ENCODE results near the gene SMOC2.
"Not testable (repeated sequence)": the region's sequence is repeated elsewhere in the genome, so short reads cannot be mapped to it uniquely, and the experiment has no call there.

The SMOC2 gene

DNA sequence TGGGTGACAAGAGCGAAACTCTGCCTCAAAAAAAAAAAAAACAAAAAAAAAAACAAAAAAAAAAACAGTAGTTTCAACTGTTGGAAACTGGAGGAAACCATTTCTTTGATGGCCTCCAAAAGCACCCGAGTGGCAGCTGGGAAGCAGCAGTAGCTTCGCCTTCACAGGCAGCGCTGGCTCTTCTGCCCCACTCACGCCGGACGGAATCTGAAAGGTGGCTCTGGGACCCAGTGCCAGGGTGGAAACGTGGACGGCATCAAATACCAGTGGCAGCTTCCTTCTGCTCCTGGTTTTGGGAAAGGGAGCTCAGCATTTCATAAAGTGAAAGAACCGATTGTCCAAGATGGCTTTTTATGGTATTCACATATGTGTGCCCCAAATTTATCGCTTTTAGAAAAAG, 159.4 kb downstream of the SMOC2 start:
- DNase-seq (ENCODE audit: low read depth in 2 of 2) = no peak

DNA sequence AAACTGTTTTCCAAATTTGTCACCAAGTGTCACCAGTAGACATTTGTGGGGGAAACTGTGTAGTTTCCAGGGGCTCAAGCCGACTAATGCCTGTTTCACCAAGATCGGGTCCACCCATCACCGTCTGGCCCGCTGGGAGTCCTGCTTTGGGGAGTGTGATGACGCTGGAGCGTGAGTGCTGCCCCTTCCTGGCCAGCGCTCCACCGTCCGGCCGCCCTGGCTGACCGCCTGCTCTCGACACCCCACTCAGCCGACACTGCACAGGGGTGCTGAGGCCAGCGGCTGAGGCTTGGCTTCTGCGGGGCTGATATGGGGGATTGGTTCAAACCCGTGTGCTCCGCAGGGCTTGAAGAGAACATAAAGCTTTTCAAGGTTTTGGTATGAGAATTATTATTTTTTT, 160.1 kb downstream of the SMOC2 start:
- no peak for DNase-seq (ENCODE audit: low read depth in 2 of 2)

DNA sequence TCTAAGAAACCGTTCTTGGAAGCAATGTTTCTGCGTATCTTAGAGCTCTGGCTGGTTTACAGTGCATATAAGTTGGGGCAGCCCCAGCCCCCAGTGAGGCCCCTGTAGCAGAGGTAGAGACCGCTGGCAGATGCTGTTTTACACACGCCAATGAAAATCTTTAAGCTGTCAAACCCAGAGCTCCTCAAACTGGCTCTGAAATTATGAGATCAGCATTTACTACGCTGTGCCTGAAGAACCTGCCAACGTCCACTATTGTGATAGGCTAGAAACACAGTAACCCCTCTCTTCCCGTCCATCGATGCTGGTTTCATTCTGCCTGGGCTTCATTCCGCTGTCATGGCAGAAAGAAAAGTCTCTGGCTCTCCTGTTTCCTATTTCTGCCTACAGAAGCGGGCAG, 160.6 kb downstream of the SMOC2 start:
- no peak for DNase-seq (ENCODE audit: low read depth in 2 of 2)

- no peak for DNase-seq (ENCODE audit: low read depth in 2 of 2)
Measured at GRCh38 chr6:168602576-168602975, 161.6 kb downstream of the SMOC2 start.

DNA sequence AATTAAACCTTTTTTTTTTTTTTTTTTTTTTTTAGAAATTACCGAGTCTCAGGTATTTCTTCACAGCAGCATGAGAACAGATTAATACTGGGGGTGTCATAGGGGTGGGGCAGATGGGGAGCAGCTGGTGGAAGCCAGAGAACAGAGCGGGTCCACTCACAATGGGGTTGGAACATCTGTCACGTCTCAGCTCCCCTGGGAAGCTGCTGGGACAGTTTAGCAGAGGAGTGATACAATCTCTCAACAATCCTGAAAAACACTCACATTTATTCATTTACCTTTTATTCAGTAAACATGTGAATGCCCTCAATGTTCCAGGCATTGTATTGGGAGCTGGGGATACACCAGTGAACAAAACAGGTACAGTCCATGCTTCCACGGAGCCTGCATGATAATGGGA, 162.2 kb downstream of the SMOC2 start:
- no peak for DNase-seq (ENCODE audit: low read depth in 2 of 2)

- DNase-seq (ENCODE audit: low read depth in 2 of 2) = no peak
Measured at GRCh38 chr6:168605964-168606363, 165.0 kb downstream of the SMOC2 start.

DNA sequence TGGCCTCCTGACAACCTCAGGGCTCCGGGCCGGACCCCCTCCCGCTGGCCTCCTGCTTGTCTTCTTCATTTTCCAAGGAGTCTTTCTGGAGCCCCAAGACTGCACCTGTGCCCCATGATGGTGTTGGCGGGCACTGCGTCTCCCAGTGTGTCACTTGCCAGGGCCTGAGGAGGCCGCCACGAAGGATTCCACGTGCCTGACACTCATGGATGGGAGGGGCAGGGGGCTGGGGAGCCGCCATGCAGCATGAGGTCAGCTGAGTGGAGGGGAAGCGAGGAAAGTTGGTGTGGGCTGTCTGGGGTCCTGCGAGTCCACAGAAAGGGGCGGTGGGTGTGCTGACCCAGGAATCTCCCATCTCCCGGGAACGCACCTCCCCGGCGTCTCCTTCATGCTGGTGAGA, 165.7 kb downstream of the SMOC2 start:
- no peak for DNase-seq (ENCODE audit: low read depth in 2 of 2)

DNA sequence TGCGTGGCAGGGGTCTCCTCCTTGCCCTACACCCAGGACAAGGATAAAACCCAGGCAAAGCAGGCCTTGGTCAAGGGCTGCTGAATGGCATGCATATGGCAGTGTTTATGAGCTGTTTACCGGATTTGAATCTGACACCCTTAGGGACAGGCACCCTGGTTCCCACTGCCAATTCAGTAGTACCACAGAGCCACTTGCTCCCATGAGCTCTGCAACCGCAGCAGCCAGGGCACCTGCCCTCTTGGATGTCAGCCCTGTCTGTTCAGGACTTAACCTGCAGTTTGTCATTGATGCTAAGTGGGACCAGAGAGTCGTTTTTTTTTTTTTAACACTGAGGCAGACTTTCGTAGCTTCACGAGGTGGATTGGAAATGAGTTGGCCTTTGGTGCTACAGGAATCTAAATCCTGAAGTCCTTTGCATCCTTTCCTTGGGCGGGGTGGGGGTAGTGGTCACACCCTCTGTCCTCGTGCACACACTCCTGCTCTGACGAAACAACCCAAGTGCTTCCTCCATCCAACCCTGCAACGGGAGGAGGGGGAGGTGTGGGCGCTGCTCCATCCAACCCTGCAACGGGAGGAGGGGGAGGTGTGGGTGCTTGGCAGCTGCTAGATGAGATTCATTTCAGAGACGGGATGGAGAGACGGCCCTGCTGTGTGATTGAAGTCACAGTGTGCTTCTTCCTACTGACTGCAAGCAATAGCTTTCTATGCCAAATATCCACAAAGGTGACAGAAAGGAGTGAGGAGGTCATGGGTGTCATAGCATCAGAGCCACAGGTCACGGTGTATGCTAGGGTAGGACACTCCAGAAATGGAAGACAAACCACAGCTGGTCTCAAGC, 166.5 kb downstream of the SMOC2 start:
- no peak for DNase-seq (ENCODE audit: low read depth in 2 of 2)

GRCh38 chr6:168608113-168608400, 167.1 kb downstream of the SMOC2 start:
- no peak for DNase-seq (ENCODE audit: low read depth in 2 of 2)

GRCh38 chr6:168609026-168609685, 168.2 kb downstream of the SMOC2 start:
- DNase-seq (ENCODE audit: low read depth in 2 of 2) = no peak

- DNase-seq (ENCODE audit: low read depth in 2 of 2) = no peak
Measured at GRCh38 chr6:168609914-168610490, 169.0 kb downstream of the SMOC2 start.

GRCh38 chr6:168610966-168611365, 170.0 kb downstream of the SMOC2 start:
- not testable (repeated sequence) for DNase-seq (ENCODE audit: low read depth in 2 of 2)

GRCh38 chr6:168611691-168612090, 170.7 kb downstream of the SMOC2 start:
- no peak for DNase-seq (ENCODE audit: low read depth in 2 of 2)

- DNase-seq (ENCODE audit: low read depth in 2 of 2) = no peak
Measured at GRCh38 chr6:168612586-168612985, 171.6 kb downstream of the SMOC2 start.

- DNase-seq (ENCODE audit: low read depth in 2 of 2) = no peak
Measured at GRCh38 chr6:168615837-168616236, 174.9 kb downstream of the SMOC2 start.

DNA sequence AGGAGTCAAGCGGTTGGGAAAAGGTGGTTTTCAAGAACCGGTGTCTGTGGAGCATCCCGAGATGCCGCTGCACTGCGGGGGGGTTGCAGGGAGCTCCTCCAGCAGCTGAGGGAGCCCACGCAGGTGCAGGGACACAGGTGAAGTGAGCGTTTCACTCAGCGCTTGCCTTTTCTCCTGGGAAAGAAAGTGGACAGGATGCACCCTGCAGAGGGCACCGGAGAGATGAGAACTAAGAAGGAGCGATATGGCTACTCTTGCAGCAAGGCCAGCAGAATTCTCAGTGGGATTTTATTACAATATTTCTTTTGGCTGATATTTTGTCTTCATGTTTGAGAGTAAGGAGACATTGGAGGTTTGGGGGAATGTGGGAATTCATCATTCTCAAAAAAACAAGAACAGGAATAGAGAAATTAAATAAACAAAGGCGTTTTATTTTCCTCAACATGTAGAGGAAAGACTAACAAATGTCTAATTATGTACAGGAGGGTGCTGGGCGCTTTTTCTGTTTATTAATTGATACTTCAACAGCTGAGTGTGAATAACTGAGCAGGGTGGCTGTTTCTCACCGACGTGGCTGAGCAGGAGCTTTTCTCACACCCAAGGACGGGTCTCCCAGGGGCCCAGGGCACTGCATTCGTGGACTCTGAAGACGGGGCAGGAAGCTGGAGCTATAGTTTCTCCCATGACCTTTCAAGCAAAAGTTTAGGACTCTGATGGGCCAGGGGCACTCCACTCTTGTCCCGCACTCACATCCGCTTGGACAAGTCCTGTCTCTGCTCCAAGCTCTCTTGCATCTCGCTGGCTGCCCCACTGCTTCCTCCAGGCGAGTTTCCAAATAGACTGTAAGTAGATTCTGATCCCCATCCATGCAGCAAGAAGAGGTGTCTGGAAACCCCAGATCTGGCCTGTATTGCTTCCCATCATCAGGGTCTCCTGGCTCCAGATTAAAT, 176.1 kb downstream of the SMOC2 start:
- no peak for DNase-seq (ENCODE audit: low read depth in 2 of 2)

DNA sequence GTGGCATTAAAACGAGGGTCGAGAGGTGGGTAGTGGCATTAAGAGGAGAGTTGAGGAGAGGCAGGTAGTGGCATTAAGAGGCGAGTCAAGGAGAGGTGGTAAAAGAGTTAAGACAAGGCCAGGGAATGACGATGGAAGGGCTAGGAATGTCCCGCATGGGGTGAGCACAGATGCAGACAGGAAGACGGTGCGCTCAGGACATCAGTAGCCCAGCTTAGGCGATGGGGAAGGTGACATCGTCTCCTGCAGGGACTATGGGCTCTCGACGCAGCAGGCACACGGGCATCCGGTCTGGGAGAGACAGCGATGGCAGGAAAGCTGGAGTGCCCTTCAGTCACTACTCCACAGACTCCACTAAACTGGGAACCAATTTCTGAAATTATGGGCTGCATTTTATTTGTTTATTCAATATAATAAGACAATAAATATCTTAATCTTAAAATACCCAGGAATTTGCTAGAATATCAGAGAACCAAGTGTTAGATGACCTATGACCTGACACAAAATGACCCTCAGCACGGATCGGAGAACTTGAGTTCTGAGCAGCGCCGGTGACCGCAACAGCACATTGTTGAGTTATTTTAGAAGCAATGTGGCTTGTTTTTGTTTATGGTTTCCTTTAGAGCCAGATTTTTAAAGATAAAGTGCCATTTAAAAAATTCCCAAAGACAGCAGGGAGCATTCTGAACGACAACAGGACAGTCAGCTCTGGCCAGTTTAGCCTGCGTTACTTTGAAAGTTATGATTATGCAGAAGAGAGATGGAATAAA, 177.7 kb downstream of the SMOC2 start:
- DNase-seq (ENCODE audit: low read depth in 2 of 2) = no peak

GRCh38 chr6:168619560-168620314, 178.8 kb downstream of the SMOC2 start:
- no peak for DNase-seq (ENCODE audit: low read depth in 2 of 2)

GRCh38 chr6:168620578-168620977, 179.6 kb downstream of the SMOC2 start:
- DNase-seq (ENCODE audit: low read depth in 2 of 2) = no peak

DNA sequence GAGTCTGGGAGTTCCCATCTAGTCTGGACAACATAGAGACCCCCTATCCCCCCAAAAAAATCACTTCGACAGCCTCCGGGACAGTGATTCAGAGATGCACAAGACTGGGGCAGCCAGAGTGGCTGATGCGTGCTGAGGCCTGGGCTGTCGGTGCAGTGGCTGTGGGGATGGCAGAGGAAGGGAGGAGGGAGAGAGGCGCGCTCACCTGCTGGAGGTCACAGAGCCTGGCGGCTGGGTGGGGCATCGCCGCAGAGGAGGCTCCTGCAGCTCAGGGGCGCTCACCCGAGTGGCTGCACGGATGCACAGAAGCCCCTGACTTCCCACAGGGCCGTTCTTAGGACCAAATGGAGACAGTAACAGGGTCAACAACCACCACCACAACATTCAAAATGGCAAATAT, 182.8 kb downstream of the SMOC2 start:
- DNase-seq (ENCODE audit: low read depth in 2 of 2) = no peak

GRCh38 chr6:168624540-168624939, 183.6 kb downstream of the SMOC2 start:
- no peak for DNase-seq (ENCODE audit: low read depth in 2 of 2)
